Body of pancreas (tissue), 4 donors: ENCODE measurements around the gene CCSER1.

ENCODE experiments used
- CTCF ChIP-seq, 7 experiments: fragments of 450-650 bp in 4 of 7; fragments of 200-600 bp in 3 of 7; sonication (generic) in 3 of 7; IDR thresholded peaks; one replicate each; pipeline ENCODE4 v1.5.1; 2016 to 2019; ENCODE audit warnings: antibody characterized with exemption in 7 of 7
- POLR2A ChIP-seq, 3 donors: fragments of 450-650 bp; IDR thresholded peaks; one replicate each; pipeline ENCODE4 v1.6.1; 2016; ENCODE audit warnings: antibody characterized with exemption in 3 of 3, mild to moderate bottlenecking in 2 of 3

- TF ChIP-seq CTCF (IDR thresholded peaks at IDR 0.05): no peak
- no peak for TF ChIP-seq POLR2A (IDR thresholded peaks at IDR 0.05)
Observed at GRCh38 chr4:90766837-90767236, 639.6 kb downstream of the CCSER1 start.
